Right atrium auricular region (tissue), 2 donors: ENCODE data around the gene SARDH. TPM values are rescaled to one million over a fixed set of nuclear protein-coding genes. Genes with fewer than 3 reads are reported as not detected.
"Not testable (repeated sequence)": the region's sequence is repeated elsewhere in the genome, so short reads cannot be mapped to it uniquely, and the experiment has no call there.

Source experiments
- DNase-seq: peaks from one replicate; pipeline ENCODE4 v3.0.0-alpha.2; 2019; ENCODE audit warnings: low spot score
- H3K27ac ChIP-seq, 2 donors: fragments of 200-600 bp; sonication (generic); 1 replicate in 1 of 2; 2 replicates in 1 of 2; pipeline ENCODE4 v1.5.1; 2016 to 2019
- H3K27me3 ChIP-seq, 2 donors: fragments of 200-600 bp; sonication (generic); one replicate each; pipeline versions ENCODE4 v1.5.1 to v1.6.0; 2017 to 2019
- H3K36me3 ChIP-seq: fragments of 200-600 bp; sonication (generic); one replicate; pipeline ENCODE4 v1.5.1; 2016
- H3K4me1 ChIP-seq, 2 donors: fragments of 200-600 bp; sonication (generic); one replicate each; pipeline versions ENCODE4 v1.5.1 to v1.6.0; 2017 to 2019
- H3K4me3 ChIP-seq, 2 donors: fragments of 200-600 bp; sonication (generic); 1 replicate in 1 of 2; 2 replicates in 1 of 2; pipeline ENCODE4 v1.5.1; 2017 to 2019; ENCODE audit warnings: mild to moderate bottlenecking in 1 of 2, moderate library complexity in 1 of 2
- H3K9me3 ChIP-seq, 2 donors: fragments of 200-600 bp; sonication (generic); one replicate each; pipeline ENCODE4 v1.5.1; 2019
- total RNA-seq, 2 donors: library from RNA; depleted of rRNA; stranded (reverse); fragments of >200 nt; gene quantifications; one replicate each; pipeline ENCODE4 v1.1.0, GENCODE V29; 2016
- TF ChIP-seq, protein P1 (sequence below), 2 donors: fragments of 200-600 bp; sonication (generic); IDR thresholded peaks; one replicate each; pipeline ENCODE4 v1.5.1; 2019; ENCODE audit warnings: antibody characterized with exemption in 2 of 2

SARDH gene
- total RNA-seq, 2 donors from 2014 or later, result 0.63 to 0.94 TPM

DNA sequence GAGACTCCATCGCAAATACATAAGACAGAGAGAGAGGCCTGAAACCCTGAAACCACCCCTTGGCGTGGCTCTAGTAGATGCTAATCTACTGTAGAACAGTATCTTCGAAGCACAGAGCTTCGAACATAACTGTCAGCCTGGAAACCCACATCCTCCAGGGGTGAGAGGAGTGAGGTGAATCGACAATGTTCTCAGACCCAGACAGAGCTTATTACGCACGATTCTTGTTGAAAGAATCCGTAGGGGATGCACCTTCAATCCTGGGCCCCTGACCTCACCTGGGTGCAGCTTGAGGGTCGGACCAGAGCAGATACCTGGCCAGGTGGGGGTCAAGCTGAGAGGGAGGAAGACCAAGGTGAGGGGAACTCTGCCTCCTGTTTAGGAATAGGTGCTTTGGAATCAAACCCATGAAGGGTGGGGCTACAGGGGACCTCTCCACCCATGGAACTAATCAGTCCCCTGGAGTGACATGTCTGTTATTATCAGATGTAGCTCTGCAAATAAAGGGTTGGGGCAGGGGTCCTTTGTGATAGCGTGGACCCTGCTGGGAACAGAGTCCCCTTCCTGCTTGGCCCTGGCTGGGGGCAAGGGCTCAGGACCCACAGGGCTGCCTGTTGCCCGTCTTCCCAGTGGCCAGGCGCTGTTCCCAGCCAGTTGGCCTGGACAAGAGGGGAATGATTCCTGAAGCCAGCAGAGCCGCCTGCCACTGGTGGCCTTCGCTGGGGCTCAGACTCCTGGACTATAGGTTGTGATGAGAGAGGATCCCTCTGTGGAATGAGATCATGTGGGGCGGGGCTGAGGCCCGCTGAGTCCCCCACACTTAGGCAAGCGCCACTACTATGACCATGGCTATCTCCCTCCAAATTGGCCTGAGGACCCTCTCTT is 60.8 kb downstream of the SARDH start:
- no peaks in the 10 kb centered on the region for H3K27me3 ChIP-seq
- peaks cover 0 to under 1% of the 10 kb centered on the region in 2 donors for H3K9me3 ChIP-seq
- no peak overlapping the region for H3K27ac ChIP-seq
- H3K36me3 ChIP-seq, result no peaks in the 10 kb centered on the region
- H3K4me3 ChIP-seq, result no peak overlapping the region
- TF ChIP-seq, protein P1, sequence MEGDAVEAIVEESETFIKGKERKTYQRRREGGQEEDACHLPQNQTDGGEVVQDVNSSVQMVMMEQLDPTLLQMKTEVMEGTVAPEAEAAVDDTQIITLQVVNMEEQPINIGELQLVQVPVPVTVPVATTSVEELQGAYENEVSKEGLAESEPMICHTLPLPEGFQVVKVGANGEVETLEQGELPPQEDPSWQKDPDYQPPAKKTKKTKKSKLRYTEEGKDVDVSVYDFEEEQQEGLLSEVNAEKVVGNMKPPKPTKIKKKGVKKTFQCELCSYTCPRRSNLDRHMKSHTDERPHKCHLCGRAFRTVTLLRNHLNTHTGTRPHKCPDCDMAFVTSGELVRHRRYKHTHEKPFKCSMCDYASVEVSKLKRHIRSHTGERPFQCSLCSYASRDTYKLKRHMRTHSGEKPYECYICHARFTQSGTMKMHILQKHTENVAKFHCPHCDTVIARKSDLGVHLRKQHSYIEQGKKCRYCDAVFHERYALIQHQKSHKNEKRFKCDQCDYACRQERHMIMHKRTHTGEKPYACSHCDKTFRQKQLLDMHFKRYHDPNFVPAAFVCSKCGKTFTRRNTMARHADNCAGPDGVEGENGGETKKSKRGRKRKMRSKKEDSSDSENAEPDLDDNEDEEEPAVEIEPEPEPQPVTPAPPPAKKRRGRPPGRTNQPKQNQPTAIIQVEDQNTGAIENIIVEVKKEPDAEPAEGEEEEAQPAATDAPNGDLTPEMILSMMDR (IDR thresholded peaks at IDR 0.05), result no peak
- no peak for DNase-seq
- peaks cover 0 to 16% of the 10 kb centered on the region in 2 donors for H3K4me1 ChIP-seq

- no peak for DNase-seq
- TF ChIP-seq, protein P1 (IDR thresholded peaks at IDR 0.05), result no peak
- H3K4me1 ChIP-seq, result peaks cover 0 to 16% of the 10 kb centered on the region in 2 donors
- H3K9me3 ChIP-seq, result peaks cover 0 to 5% of the 10 kb centered on the region in 2 donors
- no peaks in the 10 kb centered on the region for H3K36me3 ChIP-seq
- no peak overlapping the region for H3K27ac ChIP-seq
- no peaks in the 10 kb centered on the region for H3K27me3 ChIP-seq
- H3K4me3 ChIP-seq, result no peak overlapping the region
These were observed 61.7 kb downstream of the SARDH start for GRCh38 chr9:133676450-133676849.

DNA sequence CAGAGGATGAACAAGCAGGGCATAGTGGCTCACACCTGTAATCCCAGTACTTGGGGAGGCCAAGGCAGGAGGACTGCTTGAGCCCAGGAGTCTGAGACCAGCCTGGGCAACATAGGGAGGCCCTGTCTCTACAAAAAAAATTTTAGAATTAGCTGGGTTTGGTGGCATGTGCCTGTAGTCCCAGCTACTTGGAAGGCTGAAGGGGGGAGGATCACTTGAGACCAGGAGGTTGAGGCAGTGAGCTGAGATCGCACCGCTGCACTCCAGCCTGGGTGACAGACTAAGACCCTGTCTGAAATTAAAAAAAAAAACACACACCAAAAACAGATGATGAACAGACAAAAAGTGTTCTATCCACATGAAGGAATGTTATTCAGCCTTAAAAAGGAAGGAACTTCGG is 62.4 kb downstream of the SARDH start:
- H3K27me3 ChIP-seq, H3K36me3 ChIP-seq, H3K4me3 ChIP-seq, DNase-seq, H3K9me3 ChIP-seq, H3K27ac ChIP-seq: not testable (repeated sequence)
- peaks cover 0 to 16% of the 10 kb centered on the region in 2 donors for H3K4me1 ChIP-seq

GRCh38 chr9:133674091-133674490 is 64.1 kb downstream of the SARDH start:
- Histone ChIP-seq H3K4me3 (no peak overlapping the region), H3K36me3 (no peaks in the 10 kb centered on the region), H3K27ac (no peak overlapping the region), H3K9me3 (peaks cover 0 to 5% of the 10 kb centered on the region in 2 donors), H3K4me1 (peaks cover 0 to 4% of the 10 kb centered on the region in 2 donors), H3K27me3 (no peaks in the 10 kb centered on the region)
- TF ChIP-seq, protein P1 (IDR thresholded peaks at IDR 0.05), result no peak
- no peak for DNase-seq

DNA sequence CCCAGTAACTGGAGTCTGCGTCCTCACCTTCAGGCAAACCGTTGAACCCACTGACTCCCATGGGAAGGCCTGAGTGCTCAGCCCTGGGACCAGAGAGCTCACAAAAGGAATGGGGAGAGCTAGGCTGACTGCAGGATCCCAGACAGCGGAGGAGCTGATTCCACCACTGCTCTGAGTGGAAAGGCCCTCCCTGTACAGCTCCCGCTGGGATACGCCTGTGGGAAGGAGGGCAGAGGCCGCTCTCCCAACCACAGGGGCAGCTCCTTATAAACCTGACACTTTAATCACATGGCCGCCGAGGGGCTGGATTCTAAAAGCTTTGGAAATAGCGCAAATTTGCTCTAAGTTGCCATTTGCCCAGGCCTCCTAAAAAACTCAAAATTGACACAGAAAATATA is 64.9 kb downstream of the SARDH start:
- Histone ChIP-seq H3K4me3 (no peak overlapping the region), H3K36me3 (no peaks in the 10 kb centered on the region), H3K9me3 (peaks cover 0 to 5% of the 10 kb centered on the region in 2 donors), H3K4me1 (no peaks in the 10 kb centered on the region), H3K27me3 (no peaks in the 10 kb centered on the region), H3K27ac (no peak overlapping the region)
- TF ChIP-seq, protein P1 (IDR thresholded peaks at IDR 0.05), result no peak
- no peak for DNase-seq

- no peaks in the 10 kb centered on the region for H3K36me3 ChIP-seq
- H3K27ac ChIP-seq, result no peak overlapping the region
- no peak overlapping the region for H3K4me3 ChIP-seq
- peaks cover 0 to 5% of the 10 kb centered on the region in 2 donors for H3K9me3 ChIP-seq
- TF ChIP-seq, protein P1 (IDR thresholded peaks at IDR 0.05), result no peak
- no peak for DNase-seq
- H3K27me3 ChIP-seq, result no peaks in the 10 kb centered on the region
- no peaks in the 10 kb centered on the region for H3K4me1 ChIP-seq
These were observed 65.5 kb downstream of the SARDH start for GRCh38 chr9:133672503-133673257.
